Endodermal cell (in vitro differentiated cells): ENCODE results near the gene VKORC1L1. TPM values are rescaled to one million over a fixed set of nuclear protein-coding genes. Genes with fewer than 3 reads are reported as not detected.

Source experiments
- DNase-seq: peaks from one replicate; pipeline ENCODE4 v3.0.0-alpha.2; 2017
- H3K27ac ChIP-seq: 2 replicates; pipeline ENCODE4 v1.5.1; 2013; ENCODE audit warnings: mild to moderate bottlenecking, low read depth, low read length, moderate library complexity
- H3K27me3 ChIP-seq: 2 replicates; pipeline ENCODE4 v1.6.1; 2013; ENCODE audit warnings: mild to moderate bottlenecking, low read length, moderate library complexity; ENCODE audit not compliant: insufficient read depth, control insufficient read depth, poor library complexity, severe bottlenecking
- H3K36me3 ChIP-seq: 2 replicates; pipeline ENCODE4 v1.7.0; 2013; ENCODE audit warnings: mild to moderate bottlenecking, low read length, moderate library complexity; ENCODE audit not compliant: control insufficient read depth, insufficient read depth
- H3K4me1 ChIP-seq: one replicate; pipeline ENCODE4 v1.7.0; 2013; ENCODE audit warnings: low read length; ENCODE audit not compliant: control insufficient read depth, insufficient read depth
- H3K4me3 ChIP-seq: 2 replicates; pipeline ENCODE4 v1.5.1; 2013; ENCODE audit warnings: mild to moderate bottlenecking, low read length, moderate library complexity
- H3K9ac ChIP-seq: 2 replicates; pipeline ENCODE4 v1.6.1; 2013; ENCODE audit warnings: mild to moderate bottlenecking, low read length, moderate library complexity; ENCODE audit not compliant: poor library complexity, severe bottlenecking; ENCODE audit errors: extremely low read depth
- H3K9me3 ChIP-seq: 2 replicates; pipeline ENCODE4 v1.6.1; 2013; ENCODE audit warnings: mild to moderate bottlenecking, low read length, moderate library complexity; ENCODE audit not compliant: control insufficient read depth
- H3K27ac Mint-ChIP-seq: 2 replicates; pipeline ENCODE4 v1.8.0; 2020; ENCODE audit warnings: mixed read lengths
- H3K27me3 Mint-ChIP-seq: 2 replicates; pipeline ENCODE4 v1.8.0; 2021; ENCODE audit warnings: mild to moderate bottlenecking, mixed read lengths; ENCODE audit not compliant: insufficient read depth
- H3K36me3 Mint-ChIP-seq: 2 replicates; pipeline ENCODE4 v1.8.0; 2020; ENCODE audit warnings: low read depth, mixed read lengths
- H3K4me1 Mint-ChIP-seq: 2 replicates; pipeline ENCODE4 v1.8.0; 2020; ENCODE audit warnings: mixed read lengths
- H3K4me3 Mint-ChIP-seq: 2 replicates; pipeline ENCODE4 v1.8.0; 2020; ENCODE audit warnings: mild to moderate bottlenecking, moderate library complexity, mixed read lengths
- H3K9me3 Mint-ChIP-seq: 2 replicates; pipeline ENCODE4 v1.8.0; 2020; ENCODE audit warnings: mild to moderate bottlenecking, mixed read lengths
- WGBS, 2 experiments: methylation state at CpG; one replicate each; pipeline versions ENCODE4 v1.1.5 to v1.1.7; 2013; ENCODE audit warnings: missing lambda C conversion rate in 2 of 2, mixed read lengths in 1 of 2; ENCODE audit not compliant: insufficient coverage in 1 of 2, insufficient read length in 1 of 2; 5-methylcytosine and 5-hydroxymethylcytosine counted together
- total RNA-seq, 2 donors: library from RNA; stranded (reverse); fragmentation: NEBNext Ultra II Directional in 1 of 2; extraction: Animal tissue kit (Norgen Biotek cat#: 25700) in 1 of 2; gene quantifications; 2 replicates in 1 of 2; 3 replicates in 1 of 2; pipeline ENCODE4 v1.2.1, GENCODE V29; 2021
- TF ChIP-seq, protein P1 (sequence below): fragments of 200-600 bp; sonication (generic); conservative IDR thresholded peaks from 2 replicates; pipeline ENCODE4 v1.5.0; 2021; ENCODE audit warnings: antibody characterized with exemption, mild to moderate bottlenecking

The VKORC1L1 gene
- total RNA-seq, 2 donors from 2014 or later, result 20.7 to 24.7 TPM

DNA sequence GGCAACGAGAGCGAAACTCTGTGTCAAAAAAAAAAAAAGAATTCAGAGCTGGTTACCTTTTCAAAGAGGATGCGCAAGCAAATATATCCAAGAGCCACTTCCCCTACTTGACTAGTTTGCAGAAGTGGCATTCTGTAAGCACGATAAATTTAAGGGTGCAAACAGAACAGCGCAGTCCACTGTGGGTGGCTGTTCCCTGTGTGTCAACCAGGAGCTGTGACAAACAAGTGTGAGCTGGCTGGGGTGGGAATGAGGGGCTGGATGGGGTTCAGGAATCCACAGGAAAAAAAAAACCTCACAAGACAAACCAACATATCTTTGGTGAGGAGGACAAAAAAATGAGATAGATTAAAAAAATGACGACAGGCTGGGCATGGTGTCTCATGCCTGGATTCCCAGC is 93.3 kb downstream of the VKORC1L1 start:
- Mint-ChIP-seq H3K4me1 (no peaks in the 10 kb centered on the region), H3K27me3 (no peaks in the 10 kb centered on the region), H3K27ac (no peak overlapping the region), H3K9me3 (no peaks in the 10 kb centered on the region), H3K4me3 (no peak overlapping the region), H3K36me3 (peaks cover 80% of the 10 kb centered on the region)
- WGBS, 2 experiments, result 95 to 96% methylated on average over 4 to 6 of the region's 6 CpGs
- no peak overlapping the region for H3K27ac ChIP-seq
- no peaks in the 10 kb centered on the region for H3K4me1 ChIP-seq
- no peaks in the 10 kb centered on the region for H3K9me3 ChIP-seq
- DNase-seq, result no peak
- H3K27me3 ChIP-seq, result no peaks in the 10 kb centered on the region
- peaks cover 85% of the 10 kb centered on the region for H3K36me3 ChIP-seq
- H3K4me3 ChIP-seq, result no peak overlapping the region
- TF ChIP-seq, protein P1, sequence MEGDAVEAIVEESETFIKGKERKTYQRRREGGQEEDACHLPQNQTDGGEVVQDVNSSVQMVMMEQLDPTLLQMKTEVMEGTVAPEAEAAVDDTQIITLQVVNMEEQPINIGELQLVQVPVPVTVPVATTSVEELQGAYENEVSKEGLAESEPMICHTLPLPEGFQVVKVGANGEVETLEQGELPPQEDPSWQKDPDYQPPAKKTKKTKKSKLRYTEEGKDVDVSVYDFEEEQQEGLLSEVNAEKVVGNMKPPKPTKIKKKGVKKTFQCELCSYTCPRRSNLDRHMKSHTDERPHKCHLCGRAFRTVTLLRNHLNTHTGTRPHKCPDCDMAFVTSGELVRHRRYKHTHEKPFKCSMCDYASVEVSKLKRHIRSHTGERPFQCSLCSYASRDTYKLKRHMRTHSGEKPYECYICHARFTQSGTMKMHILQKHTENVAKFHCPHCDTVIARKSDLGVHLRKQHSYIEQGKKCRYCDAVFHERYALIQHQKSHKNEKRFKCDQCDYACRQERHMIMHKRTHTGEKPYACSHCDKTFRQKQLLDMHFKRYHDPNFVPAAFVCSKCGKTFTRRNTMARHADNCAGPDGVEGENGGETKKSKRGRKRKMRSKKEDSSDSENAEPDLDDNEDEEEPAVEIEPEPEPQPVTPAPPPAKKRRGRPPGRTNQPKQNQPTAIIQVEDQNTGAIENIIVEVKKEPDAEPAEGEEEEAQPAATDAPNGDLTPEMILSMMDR, result no peak
- no peak overlapping the region for H3K9ac ChIP-seq

DNA sequence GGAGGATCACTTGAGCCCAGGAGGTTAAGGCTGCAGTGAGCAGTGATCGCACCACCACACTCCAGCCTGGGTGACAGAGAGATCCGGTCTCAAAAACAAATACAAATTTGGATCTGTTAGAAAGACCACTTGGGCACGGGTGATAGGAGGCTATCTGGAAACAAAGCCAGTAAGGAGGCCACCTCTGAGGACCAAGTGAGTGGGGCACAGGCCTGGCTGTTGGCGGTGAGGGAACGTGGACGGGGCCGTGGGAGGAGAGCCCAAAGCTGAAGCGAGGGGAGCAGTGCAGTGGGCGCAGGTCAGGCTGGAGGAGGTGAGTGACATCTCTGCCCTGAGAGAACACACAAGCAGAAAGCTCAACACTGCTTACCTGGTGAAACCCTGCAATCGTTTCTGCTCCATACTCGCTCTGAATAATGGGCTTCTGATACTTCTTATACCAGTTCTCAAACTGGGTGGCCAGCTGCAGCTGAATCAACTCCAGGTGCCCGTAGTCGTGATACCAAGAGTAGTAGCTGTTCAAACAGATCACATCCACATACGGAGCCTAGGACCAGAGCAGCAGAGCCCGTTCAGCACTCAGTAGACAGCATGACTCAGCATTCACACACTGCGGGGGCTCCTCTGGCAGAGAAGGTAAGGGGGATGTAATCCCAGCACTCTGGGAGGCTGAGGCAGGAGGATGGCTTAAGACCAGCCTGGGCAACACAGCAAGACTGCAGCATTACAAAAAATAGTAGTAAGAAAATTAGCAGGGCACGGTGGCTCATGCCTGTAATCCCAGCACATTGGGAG is 94.7 kb downstream of the VKORC1L1 start:
- peak overlapping the region; percentile 68 for H3K27ac Mint-ChIP-seq
- H3K36me3 ChIP-seq, result peaks cover 83% of the 10 kb centered on the region

DNA sequence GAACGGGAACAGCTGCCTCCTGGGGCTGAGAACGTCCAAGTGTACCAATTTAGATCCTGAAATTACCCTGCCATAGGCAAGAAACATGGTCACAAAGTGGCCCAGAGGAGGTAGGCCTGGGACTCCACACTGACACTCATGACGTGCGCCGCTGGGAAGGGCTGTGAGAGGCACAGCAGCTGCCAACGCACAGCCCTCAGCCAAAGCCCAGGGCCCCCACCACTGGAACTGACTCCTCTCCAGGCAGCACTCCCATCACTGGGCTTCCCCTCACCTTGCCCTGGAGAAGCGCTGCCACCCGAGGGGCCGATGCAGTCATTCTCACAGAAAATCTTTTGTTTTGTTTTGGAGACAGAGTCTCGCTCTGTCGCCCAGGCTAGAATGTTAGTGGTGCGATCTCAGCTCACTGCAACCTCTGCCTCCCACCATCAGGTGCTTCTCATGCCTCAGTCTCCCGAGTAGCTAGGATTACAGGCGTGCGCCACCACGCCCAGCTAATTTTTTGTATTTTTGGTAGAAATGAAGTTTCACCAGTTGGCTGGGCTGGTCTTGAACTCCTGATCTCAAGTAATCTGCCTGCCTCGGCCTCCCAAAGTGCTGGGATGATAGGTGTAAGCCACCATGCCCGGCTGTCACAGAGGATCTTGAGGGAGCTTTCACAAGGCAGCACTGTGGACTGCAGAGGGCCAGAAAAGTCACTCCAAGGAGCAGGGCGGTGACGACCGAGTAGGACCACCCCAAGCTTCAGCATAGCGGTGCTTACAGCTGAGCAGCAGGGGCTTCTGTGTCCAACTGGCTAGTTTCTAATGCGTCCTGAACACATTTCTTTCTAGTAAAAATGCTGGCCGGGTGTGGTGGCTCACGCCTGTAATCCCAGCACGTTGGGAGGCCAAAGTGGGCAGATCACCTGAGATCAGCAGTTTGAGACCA is 95.6 kb downstream of the VKORC1L1 start:
- 94 to 97% methylated on average over 22 to 26 of the region's 26 CpGs for WGBS, 2 experiments
- H3K9me3 ChIP-seq, result no peaks in the 10 kb centered on the region
- H3K27ac Mint-ChIP-seq, result no peak overlapping the region
- H3K27me3 ChIP-seq, result no peaks in the 10 kb centered on the region
- peaks cover 82% of the 10 kb centered on the region for H3K36me3 ChIP-seq
- no peaks in the 10 kb centered on the region for H3K4me1 Mint-ChIP-seq
- DNase-seq, result peak; percentile 31
- no peak overlapping the region for H3K27ac ChIP-seq
- TF ChIP-seq, protein P1, result no peak
- no peak overlapping the region for H3K9ac ChIP-seq
- no peak overlapping the region for H3K4me3 Mint-ChIP-seq
- peaks cover 85% of the 10 kb centered on the region for H3K36me3 Mint-ChIP-seq
- no peak overlapping the region for H3K4me3 ChIP-seq
- H3K4me1 ChIP-seq, result no peaks in the 10 kb centered on the region
- H3K9me3 Mint-ChIP-seq, result no peaks in the 10 kb centered on the region
- no peaks in the 10 kb centered on the region for H3K27me3 Mint-ChIP-seq

More for the DNA sequence above, 94.7 kb downstream of the VKORC1L1 start:
- H3K4me1 Mint-ChIP-seq, result no peaks in the 10 kb centered on the region
- Histone ChIP-seq H3K9me3 (no peaks in the 10 kb centered on the region), H3K27ac (no peak overlapping the region), H3K4me3 (no peak overlapping the region), H3K4me1 (no peaks in the 10 kb centered on the region), H3K9ac (no peak overlapping the region), H3K27me3 (no peaks in the 10 kb centered on the region)
- H3K36me3 Mint-ChIP-seq, result peaks cover 87% of the 10 kb centered on the region
- WGBS, 2 experiments, result 96 to 98% methylated on average over 13 to 17 of the region's 17 CpGs
- H3K9me3 Mint-ChIP-seq, result no peaks in the 10 kb centered on the region
- no peak overlapping the region for H3K4me3 Mint-ChIP-seq
- TF ChIP-seq, protein P1, result no peak
- no peak for DNase-seq
- H3K27me3 Mint-ChIP-seq, result no peaks in the 10 kb centered on the region
